Testis (tissue), 3 donors: ENCODE results near the gene CDH22. TPM values are rescaled to one million over a fixed set of nuclear protein-coding genes. Genes with fewer than 3 reads are reported as not detected.
A peak's percentile ranks its signal among the peaks of the same experiment; 100 is the strongest.

Source experiments
- DNase-seq: peaks from one replicate; pipeline ENCODE4 v3.0.0-alpha.2; 2019
- H3K27ac ChIP-seq, 2 donors: fragments of 200-600 bp; sonication (generic); one replicate each; pipeline ENCODE4 v1.5.1; 2019
- H3K27me3 ChIP-seq: fragments of 200-600 bp; sonication (generic); one replicate; pipeline ENCODE4 v1.5.1; 2019
- H3K36me3 ChIP-seq: fragments of 200-600 bp; sonication (generic); one replicate; pipeline ENCODE4 v1.5.1; 2017; ENCODE audit warnings: low read depth; ENCODE audit errors: missing control alignments
- H3K4me1 ChIP-seq: fragments of 200-600 bp; sonication (generic); one replicate; pipeline ENCODE4 v1.5.1; 2019
- H3K4me3 ChIP-seq, 2 donors: fragments of 200-600 bp; sonication (generic); one replicate each; pipeline ENCODE4 v1.5.1; 2017 to 2019
- H3K9me3 ChIP-seq: fragments of 200-600 bp; sonication (generic); one replicate; pipeline ENCODE4 v1.5.1; 2017
- POLR2A ChIP-seq: fragments of 450-650 bp; IDR thresholded peaks from one replicate; pipeline ENCODE4 v1.6.1; 2017; ENCODE audit warnings: antibody characterized with exemption, mild to moderate bottlenecking, moderate library complexity
- WGBS, 2 donors: methylation state at CpG; one replicate each; pipeline ENCODE4 v1.1.5; 2018; 5-methylcytosine and 5-hydroxymethylcytosine counted together
- intact Hi-C: fragments of 100-400 bp; cut with DNase I; formaldehyde crosslinking; loops from one replicate; pipeline ENCODE4 v1.15.1; 2023; ENCODE audit warnings: low total_unique reads
- polyA plus RNA-seq: library from polyadenylated mRNA; stranded (reverse); fragments of 350-450 nt; fragmentation: Illumina TruSeq; extraction: RNeasy Lipid Tissue Mini Kit (QIAGEN cat#74804); gene quantifications from one replicate; pipeline ENCODE4 v1.2.3, GENCODE V29; 2014; ENCODE audit warnings: low read depth, low replicate concordance; ENCODE audit not compliant: insufficient read depth
- total RNA-seq, 2 donors: library from RNA; depleted of rRNA; stranded (reverse); fragments of >200 nt; gene quantifications; one replicate each; pipeline ENCODE4 v1.2.3, GENCODE V29; 2016
- TF ChIP-seq, protein P1 (sequence below), 3 experiments: fragments of 450-650 bp in 2 of 3; fragments of 200-600 bp in 1 of 3; sonication (generic) in 1 of 3; IDR thresholded peaks; one replicate each; pipeline ENCODE4 v1.5.1; 2016 to 2019; ENCODE audit warnings: antibody characterized with exemption in 3 of 3, mild to moderate bottlenecking in 2 of 3, moderate library complexity in 1 of 3

The CDH22 gene
- total and polyA plus RNA-seq, 3 donors from 2014 or later, result 1.8 to 2.6 (median 2.6) TPM

DNA sequence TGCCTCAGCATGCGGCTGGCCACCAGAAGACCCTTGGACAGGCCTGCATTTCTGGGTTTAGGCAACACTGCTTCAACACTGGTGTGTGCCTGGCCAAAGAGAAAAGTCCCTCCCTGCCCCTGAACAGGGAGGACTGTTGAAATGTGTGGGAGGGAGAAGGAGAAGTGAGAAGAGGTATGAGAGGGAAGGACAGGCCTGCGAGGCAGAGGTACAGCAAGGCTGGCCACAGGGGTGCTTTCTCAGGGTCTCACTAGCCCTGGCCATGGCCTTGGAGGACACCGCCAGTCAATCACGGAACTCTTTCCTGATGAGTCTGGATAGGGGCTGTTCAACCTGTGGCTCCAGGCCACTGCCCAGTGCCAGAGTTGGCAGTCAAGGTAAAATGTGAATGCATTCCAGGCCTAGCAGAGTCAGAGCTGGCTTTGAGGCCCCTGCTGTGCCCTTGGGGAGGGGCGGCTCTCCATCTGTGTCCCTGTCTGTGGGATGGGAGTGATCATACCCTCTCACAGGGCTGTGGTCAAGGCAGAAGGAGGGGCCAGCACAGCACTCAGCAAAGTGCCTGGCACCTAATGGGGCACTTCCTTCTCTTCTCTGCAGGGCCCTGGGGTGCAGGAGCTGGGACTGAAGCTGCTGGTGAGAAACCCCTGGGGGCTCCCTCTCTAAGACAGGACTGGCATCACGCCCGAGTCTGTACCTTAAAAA lies 43.2 kb upstream of the CDH22 start:
- no peak for DNase-seq
- no peak for TF ChIP-seq POLR2A
- TF ChIP-seq, protein P1, sequence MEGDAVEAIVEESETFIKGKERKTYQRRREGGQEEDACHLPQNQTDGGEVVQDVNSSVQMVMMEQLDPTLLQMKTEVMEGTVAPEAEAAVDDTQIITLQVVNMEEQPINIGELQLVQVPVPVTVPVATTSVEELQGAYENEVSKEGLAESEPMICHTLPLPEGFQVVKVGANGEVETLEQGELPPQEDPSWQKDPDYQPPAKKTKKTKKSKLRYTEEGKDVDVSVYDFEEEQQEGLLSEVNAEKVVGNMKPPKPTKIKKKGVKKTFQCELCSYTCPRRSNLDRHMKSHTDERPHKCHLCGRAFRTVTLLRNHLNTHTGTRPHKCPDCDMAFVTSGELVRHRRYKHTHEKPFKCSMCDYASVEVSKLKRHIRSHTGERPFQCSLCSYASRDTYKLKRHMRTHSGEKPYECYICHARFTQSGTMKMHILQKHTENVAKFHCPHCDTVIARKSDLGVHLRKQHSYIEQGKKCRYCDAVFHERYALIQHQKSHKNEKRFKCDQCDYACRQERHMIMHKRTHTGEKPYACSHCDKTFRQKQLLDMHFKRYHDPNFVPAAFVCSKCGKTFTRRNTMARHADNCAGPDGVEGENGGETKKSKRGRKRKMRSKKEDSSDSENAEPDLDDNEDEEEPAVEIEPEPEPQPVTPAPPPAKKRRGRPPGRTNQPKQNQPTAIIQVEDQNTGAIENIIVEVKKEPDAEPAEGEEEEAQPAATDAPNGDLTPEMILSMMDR (IDR thresholded peaks at IDR 0.05), result no peak
- Histone ChIP-seq H3K36me3 (no peaks in the 10 kb centered on the region), H3K9me3 (no peaks in the 10 kb centered on the region), H3K4me3 (no peak overlapping the region), H3K27me3 (no peaks in the 10 kb centered on the region), H3K4me1 (peaks cover 39% of the 10 kb centered on the region), H3K27ac (peak overlapping the region in 1 of 2 donors; percentile 19)
- intact Hi-C loops, result no loop called here
- 65 to 68% methylated on average over 2 to 7 of the region's 7 CpGs for WGBS, 2 donors

DNA sequence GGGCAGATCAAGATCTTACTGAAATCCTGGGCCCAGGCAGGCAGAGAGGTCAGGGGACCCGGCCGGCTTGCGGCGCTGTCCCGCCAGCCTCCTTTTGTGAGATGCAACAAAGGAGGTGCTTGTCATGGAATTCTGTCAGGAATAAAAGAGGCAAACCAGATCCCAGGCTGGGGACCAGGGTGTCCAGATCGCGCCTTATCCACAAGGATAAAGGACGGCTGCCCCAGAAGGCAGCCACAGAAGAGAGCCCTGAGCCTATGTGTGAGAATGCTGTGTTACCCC lies 42.6 kb upstream of the CDH22 start:
- Histone ChIP-seq H3K4me3 (no peak overlapping the region), H3K27ac (peak overlapping the region in 1 of 2 donors; percentile 76), H3K9me3 (no peaks in the 10 kb centered on the region), H3K36me3 (no peaks in the 10 kb centered on the region), H3K27me3 (no peaks in the 10 kb centered on the region), H3K4me1 (peaks cover 33% of the 10 kb centered on the region)
- TF ChIP-seq, protein P1 (IDR thresholded peaks at IDR 0.05), result no peak
- intact Hi-C loops, result no loop called here
- no peak for DNase-seq
- 73 to 74% methylated on average over 6 to 8 of the region's 8 CpGs for WGBS, 2 donors

DNA sequence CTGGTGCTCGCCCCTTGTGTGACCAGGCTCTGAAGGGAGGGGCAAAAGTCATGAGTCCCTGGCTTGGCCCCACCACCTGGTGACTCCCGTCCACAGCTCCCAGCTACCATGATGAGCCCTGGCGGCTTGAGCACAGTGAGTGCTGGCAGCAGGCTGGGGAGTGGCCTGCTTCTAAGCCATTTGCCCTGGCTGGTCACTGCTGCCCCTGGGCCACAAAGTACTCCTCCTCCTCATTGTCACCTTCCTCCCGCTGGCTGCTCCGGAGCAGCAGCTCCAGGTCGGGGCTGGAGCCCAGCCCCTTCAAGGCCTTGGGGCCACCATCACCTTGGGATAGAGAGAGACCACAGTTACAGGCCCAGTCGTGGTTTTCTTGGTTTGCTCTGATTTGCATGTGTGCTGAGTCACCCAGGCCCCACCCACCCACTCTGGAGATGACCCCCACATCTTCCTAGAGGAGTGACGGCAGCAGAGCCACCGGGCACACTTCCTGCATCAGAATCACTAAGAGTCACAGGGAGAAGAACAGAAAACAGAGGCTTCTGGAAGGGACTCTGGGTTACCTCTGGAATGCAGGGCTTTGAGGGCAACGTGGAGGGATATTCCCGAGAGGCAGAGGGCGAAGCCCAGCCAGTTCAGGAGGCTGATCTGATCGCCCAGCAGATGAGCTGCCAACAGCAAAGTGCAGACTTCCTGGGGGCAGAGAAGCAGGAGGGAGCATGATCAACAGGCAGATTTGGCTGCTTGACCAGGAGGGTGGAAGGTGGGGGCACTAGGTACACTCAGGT lies 42.1 kb upstream of the CDH22 start:
- peak; percentile 51 for DNase-seq
- no peaks in the 10 kb centered on the region for H3K27me3 ChIP-seq
- peaks cover 28% of the 10 kb centered on the region for H3K4me1 ChIP-seq
- no peak overlapping the region for H3K4me3 ChIP-seq
- H3K36me3 ChIP-seq, result no peaks in the 10 kb centered on the region
- WGBS, 2 donors, result 45 to 65% methylated on average over 11 to 13 of the region's 13 CpGs
- no peaks in the 10 kb centered on the region for H3K9me3 ChIP-seq
- H3K27ac ChIP-seq, result peak overlapping the region; percentile 31 to 76
- intact Hi-C loops, result no loop called here
- no peak for TF ChIP-seq POLR2A
- TF ChIP-seq, protein P1 (IDR thresholded peaks at IDR 0.05), result no peak

DNA sequence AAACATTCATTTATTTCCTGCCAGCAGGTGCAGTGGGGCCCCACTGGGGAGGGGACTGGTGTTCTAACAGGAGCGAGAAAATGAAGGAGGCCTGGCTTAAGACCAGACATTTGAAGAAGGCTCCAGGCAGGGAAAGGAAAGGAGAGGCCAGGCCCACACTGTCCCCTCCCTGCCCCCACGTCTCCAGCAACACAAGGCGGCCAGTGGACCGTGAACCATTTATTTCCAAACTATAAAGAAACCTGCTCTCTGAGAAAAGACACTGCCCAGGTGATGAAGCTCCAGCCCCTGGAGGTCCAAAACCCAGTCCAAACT lies 41.4 kb upstream of the CDH22 start:
- H3K27ac ChIP-seq, result peak overlapping the region; percentile 31 to 76
- H3K4me3 ChIP-seq, result no peak overlapping the region
- 64 to 66% methylated on average over 4 of the region's 4 CpGs for WGBS, 2 donors
- no peaks in the 10 kb centered on the region for H3K27me3 ChIP-seq
- DNase-seq, result no peak
- H3K4me1 ChIP-seq, result peaks cover 26% of the 10 kb centered on the region
- intact Hi-C loops, result loop anchor here (10.0 kb wide), 1 partner anchor 215 kb away; no protein-coding TSS in a partner anchor
- no peaks in the 10 kb centered on the region for H3K9me3 ChIP-seq
- H3K36me3 ChIP-seq, result no peaks in the 10 kb centered on the region
- no peak for TF ChIP-seq POLR2A
- TF ChIP-seq, protein P1 (IDR thresholded peaks at IDR 0.05), result no peak
